ENCODE measurements around the gene TAS2R40. TPM values are rescaled to one million over a fixed set of nuclear protein-coding genes. Genes with fewer than 3 reads are reported as not detected.

TAS2R40 gene
- total and polyA plus RNA-seq, 12 donors: not detected

DNA sequence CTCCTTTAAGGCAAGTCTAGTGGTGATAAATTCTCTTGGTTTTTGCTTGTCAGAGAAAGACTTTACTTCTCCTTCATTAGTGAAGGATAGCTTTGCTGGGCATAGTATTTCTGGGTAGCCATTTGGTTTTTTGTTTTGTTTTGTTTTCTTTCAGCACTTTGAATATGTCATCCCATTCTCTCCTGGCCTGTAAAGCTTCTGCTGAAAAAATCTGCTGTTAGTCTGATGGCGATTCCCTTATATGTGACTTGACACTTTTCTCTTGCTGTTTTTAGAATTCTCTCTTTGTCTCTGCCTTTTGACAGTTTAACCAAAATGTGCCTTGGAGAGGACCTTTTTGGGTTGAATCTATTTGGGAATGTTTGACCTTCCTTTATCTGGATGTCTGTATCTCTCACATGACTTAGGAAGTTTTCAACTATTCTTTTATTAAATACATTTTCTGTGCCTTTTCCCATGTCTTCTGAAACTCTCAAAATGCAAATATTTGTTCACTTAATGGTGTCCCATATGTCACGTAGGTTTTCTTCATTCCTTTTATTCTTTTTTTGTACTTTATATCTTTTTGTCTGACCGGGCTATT is 14.7 kb downstream of the TAS2R40 start:
- H3K36me3 ChIP-seq (replicated peaks in 1 of 2): no peaks in the 10 kb centered on the region
- H3K9me3 ChIP-seq (replicated peaks in 1 of 3): peaks cover 0 to 4% (median 0%) of the 10 kb centered on the region in 3 donors
- H3K27ac ChIP-seq: no peak overlapping the region
- DNase-seq: no peak
- intact Hi-C loops (cut with DNase I): no loop called here
- H3K4me3 ChIP-seq: no peak overlapping the region
- 71 to 88% (median 82%) methylated on average over 3 of the region's 3 CpGs for WGBS, 4 donors
- H3K4me1 ChIP-seq (replicated peaks in 1 of 2): peaks cover 0 to 4% of the 10 kb centered on the region in 2 donors
- TF ChIP-seq POLR2A (IDR thresholded peaks at IDR 0.05): no peak
- TF ChIP-seq, protein P1, sequence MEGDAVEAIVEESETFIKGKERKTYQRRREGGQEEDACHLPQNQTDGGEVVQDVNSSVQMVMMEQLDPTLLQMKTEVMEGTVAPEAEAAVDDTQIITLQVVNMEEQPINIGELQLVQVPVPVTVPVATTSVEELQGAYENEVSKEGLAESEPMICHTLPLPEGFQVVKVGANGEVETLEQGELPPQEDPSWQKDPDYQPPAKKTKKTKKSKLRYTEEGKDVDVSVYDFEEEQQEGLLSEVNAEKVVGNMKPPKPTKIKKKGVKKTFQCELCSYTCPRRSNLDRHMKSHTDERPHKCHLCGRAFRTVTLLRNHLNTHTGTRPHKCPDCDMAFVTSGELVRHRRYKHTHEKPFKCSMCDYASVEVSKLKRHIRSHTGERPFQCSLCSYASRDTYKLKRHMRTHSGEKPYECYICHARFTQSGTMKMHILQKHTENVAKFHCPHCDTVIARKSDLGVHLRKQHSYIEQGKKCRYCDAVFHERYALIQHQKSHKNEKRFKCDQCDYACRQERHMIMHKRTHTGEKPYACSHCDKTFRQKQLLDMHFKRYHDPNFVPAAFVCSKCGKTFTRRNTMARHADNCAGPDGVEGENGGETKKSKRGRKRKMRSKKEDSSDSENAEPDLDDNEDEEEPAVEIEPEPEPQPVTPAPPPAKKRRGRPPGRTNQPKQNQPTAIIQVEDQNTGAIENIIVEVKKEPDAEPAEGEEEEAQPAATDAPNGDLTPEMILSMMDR (IDR thresholded peaks at IDR 0.05): no peak
- H3K27me3 ChIP-seq: no peaks in the 10 kb centered on the region

DNA sequence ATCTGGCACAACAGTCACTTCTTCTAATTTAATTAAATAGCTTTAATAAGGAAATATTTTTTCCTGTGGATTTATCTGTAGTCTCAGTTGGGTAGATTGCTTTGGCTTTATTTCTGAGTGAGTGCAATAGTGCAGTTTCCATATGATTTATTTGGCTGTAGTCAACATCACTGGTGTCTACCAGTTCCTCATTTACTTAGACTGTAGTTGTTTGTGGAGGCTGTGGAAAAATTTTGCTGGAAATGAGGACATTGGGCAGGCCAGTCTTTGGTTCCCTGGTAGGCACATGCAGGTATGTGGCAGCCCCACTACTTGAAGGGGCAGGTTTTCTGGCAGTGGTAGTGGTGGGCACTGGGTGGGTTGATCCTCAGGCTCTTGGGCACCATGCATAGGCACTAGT is 15.5 kb downstream of the TAS2R40 start:
- Histone ChIP-seq H3K36me3 (replicated peaks in 1 of 2) (no peaks in the 10 kb centered on the region), H3K9me3 (replicated peaks in 1 of 3) (peaks cover 0 to 4% (median 0%) of the 10 kb centered on the region in 3 donors), H3K27me3 (no peaks in the 10 kb centered on the region), H3K27ac (peak overlapping the region in 3 of 5 donors; percentile 15 to 54 (median 44)), H3K4me3 (no peak overlapping the region), H3K4me1 (replicated peaks in 1 of 2) (peaks cover 0 to 4% of the 10 kb centered on the region in 2 donors)
- no peak for DNase-seq
- TF ChIP-seq, protein P1 (IDR thresholded peaks at IDR 0.05): no peak
- TF ChIP-seq POLR2A (IDR thresholded peaks at IDR 0.05): no peak
- intact Hi-C loops (cut with DNase I): no loop called here

DNA sequence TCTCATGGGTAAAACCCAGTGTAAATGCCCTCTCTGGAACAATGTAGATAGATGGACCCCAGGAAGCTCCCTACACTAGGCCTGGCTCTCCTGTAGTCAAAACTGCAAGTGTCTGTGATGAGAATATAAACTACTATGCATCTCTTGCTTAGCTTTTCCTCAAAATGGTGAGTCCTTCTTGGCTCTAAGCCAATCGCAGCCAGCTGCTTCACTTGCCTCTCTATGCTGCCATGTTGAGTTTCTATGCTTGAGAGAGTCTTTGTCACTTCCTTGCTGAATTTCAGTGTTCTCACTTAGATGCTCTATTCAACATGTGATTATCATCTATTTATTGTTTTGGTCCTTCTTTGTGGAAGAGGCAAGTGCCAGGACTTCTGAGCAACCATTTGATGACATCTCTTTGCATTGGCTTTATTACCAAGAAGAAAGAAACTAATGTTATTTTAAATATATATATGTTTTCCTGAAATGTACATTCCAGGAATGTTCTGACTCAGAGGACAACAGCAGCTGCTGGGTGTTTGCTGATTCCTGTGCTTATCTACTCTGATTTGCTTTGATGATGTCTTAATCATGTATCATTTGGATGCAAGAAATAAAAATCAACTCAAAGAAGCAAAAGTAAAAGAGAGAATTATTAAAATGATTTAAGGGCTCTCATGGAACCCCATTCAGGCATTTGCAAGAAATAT is 16.6 kb downstream of the TAS2R40 start:
- Histone ChIP-seq H3K4me3 (no peak overlapping the region), H3K36me3 (replicated peaks in 1 of 2) (no peaks in the 10 kb centered on the region), H3K4me1 (replicated peaks in 1 of 2) (peaks cover 0 to 4% of the 10 kb centered on the region in 2 donors), H3K27me3 (no peaks in the 10 kb centered on the region), H3K27ac (peak overlapping the region in 2 of 5 donors; percentile 44 to 54), H3K9me3 (replicated peaks in 1 of 3) (peaks cover 0 to 4% (median 0%) of the 10 kb centered on the region in 3 donors)
- TF ChIP-seq POLR2A (IDR thresholded peaks at IDR 0.05): no peak
- TF ChIP-seq, protein P1 (IDR thresholded peaks at IDR 0.05): no peak
- intact Hi-C loops (cut with DNase I): no loop called here
- WGBS, 4 donors: 70 to 73% (median 73%) methylated on average over 1 of the region's 1 CpG
- DNase-seq: no peak

DNA sequence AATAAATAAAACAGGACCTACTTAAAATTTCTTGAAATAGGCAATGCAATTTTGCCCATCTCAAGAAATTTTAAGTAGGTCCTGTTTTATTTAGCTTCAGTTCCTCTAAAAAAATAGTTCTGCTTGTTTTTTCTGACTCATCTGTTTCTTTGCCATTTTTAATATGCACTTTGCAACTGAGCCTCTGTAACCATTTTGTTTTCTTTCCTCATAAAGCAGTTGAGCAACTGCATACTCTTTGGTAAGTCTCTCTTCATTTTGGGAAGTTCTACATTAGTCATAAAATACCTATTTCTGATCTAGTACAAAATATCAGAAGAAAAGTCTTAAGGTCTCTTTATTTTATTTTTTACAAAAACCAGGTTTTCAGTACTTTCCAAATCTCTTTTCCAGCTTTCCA is 18.0 kb downstream of the TAS2R40 start:
- no peak for TF ChIP-seq POLR2A (IDR thresholded peaks at IDR 0.05)
- TF ChIP-seq, protein P1 (IDR thresholded peaks at IDR 0.05): no peak
- no peak overlapping the region for H3K27ac ChIP-seq
- H3K9me3 ChIP-seq (replicated peaks in 1 of 3): peaks cover 0 to 4% (median 0%) of the 10 kb centered on the region in 3 donors
- H3K4me1 ChIP-seq (replicated peaks in 1 of 2): peaks cover 0 to 4% of the 10 kb centered on the region in 2 donors
- H3K4me3 ChIP-seq: no peak overlapping the region
- intact Hi-C loops (cut with DNase I): loop anchor here (2.0 to 10.0 kb wide), 3 partner anchors 67 to 177 kb away; no protein-coding TSS in a partner anchor
- DNase-seq: no peak
- H3K27me3 ChIP-seq: no peaks in the 10 kb centered on the region
- H3K36me3 ChIP-seq (replicated peaks in 1 of 2): no peaks in the 10 kb centered on the region
